ENCODE data around the gene EEFSEC. TPM values are rescaled to one million over a fixed set of nuclear protein-coding genes. Genes with fewer than 3 reads are reported as not detected.

The EEFSEC gene
- polyA plus RNA-seq, 10 donors = 12.0 to 18.9 (median 16.1) TPM

Other genes with a start within 250 kb of the EEFSEC start
- gene KBTBD12, start 238.2 kb upstream of the EEFSEC start, polyA plus RNA-seq (ENCODE audit: insufficient read length in 10 of 10) = 10 to 100 TPM in 9 of 10 donors, 1 to 10 TPM in 1; 5.6 to 26.3 (median 17.4) TPM
- gene SEC61A1, start 101.0 kb upstream of the EEFSEC start, polyA plus RNA-seq (ENCODE audit: insufficient read length in 10 of 10) = 100 to 1,000 TPM; 103 to 154 (median 114) TPM
- 10 to 100 TPM; 29.5 to 44.4 (median 35.8) TPM for gene RUVBL1, start 29.7 kb upstream of the EEFSEC start, polyA plus RNA-seq (ENCODE audit: insufficient read length in 10 of 10)